ENCODE measurements around the gene RALB. TPM values are rescaled to one million over a fixed set of nuclear protein-coding genes. Genes with fewer than 3 reads are reported as not detected.

The RALB gene
- total RNA-seq, 1 donor from 2014 or later: 25.9 TPM

DNA sequence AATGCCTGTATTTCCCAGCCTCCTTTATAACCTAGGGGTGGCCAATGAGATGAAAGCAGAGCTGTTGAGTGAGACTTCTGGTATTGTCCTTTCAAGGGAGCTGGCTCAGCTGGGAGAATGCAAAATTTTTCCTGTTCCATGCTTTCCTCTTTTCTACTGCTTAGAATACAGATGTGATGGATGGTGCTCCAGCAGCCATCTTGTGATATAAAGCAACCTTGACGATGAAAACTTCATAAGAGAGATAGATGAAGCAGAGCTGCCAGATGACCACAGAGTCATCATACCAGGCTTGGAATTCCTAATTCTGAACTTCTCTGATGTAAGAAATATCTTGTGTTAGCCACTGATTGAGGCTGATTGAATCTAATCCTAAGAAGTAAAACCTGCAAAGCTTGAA lies 81.4 kb downstream of the RALB start:
- Mint-ChIP-seq H3K9me3 (peaks cover 4% of the 10 kb centered on the region), H3K27ac (no peak overlapping the region), H3K4me3 (no peak overlapping the region), H3K36me3 (no peaks in the 10 kb centered on the region), H3K4me1 (no peaks in the 10 kb centered on the region), H3K27me3 (ENCODE audit: low read depth) (peaks cover 55% of the 10 kb centered on the region)
- DNase-seq (ENCODE audit: low spot score in 2 of 2, unreplicated experiment in 2 of 2): no peak
- TF ChIP-seq, protein P1, sequence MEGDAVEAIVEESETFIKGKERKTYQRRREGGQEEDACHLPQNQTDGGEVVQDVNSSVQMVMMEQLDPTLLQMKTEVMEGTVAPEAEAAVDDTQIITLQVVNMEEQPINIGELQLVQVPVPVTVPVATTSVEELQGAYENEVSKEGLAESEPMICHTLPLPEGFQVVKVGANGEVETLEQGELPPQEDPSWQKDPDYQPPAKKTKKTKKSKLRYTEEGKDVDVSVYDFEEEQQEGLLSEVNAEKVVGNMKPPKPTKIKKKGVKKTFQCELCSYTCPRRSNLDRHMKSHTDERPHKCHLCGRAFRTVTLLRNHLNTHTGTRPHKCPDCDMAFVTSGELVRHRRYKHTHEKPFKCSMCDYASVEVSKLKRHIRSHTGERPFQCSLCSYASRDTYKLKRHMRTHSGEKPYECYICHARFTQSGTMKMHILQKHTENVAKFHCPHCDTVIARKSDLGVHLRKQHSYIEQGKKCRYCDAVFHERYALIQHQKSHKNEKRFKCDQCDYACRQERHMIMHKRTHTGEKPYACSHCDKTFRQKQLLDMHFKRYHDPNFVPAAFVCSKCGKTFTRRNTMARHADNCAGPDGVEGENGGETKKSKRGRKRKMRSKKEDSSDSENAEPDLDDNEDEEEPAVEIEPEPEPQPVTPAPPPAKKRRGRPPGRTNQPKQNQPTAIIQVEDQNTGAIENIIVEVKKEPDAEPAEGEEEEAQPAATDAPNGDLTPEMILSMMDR (IDR thresholded peaks at IDR 0.05; ENCODE audit: unreplicated experiment): no peak

GRCh38 chr2:120336749-120337148 lies 84.1 kb downstream of the RALB start:
- Mint-ChIP-seq H3K27ac (no peak overlapping the region), H3K4me1 (no peaks in the 10 kb centered on the region), H3K27me3 (ENCODE audit: low read depth) (peaks cover 68% of the 10 kb centered on the region), H3K9me3 (peaks cover 4% of the 10 kb centered on the region), H3K4me3 (no peak overlapping the region), H3K36me3 (no peaks in the 10 kb centered on the region)
- TF ChIP-seq, protein P1 (IDR thresholded peaks at IDR 0.05; ENCODE audit: unreplicated experiment): no peak
- no peak for DNase-seq (ENCODE audit: low spot score in 2 of 2, unreplicated experiment in 2 of 2)

DNA sequence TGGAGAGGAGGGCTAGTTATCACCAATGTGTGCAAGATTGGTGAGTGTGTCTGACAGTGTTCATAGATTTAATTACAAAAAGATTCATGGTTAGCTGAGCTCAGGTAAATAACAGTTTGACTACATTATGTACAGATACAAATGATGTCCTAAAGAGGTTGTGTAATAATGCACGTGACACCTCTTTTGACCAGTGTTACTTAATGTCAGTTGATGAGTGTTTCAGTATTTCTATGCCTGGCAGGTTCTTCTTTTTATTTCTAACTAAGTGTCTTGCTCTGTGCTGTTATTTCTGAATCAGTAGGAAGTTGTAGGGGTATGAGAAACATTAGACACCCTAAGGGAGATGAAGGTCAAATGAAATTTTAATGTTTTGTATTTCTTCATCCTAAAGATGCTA lies 85.4 kb downstream of the RALB start:
- H3K27ac Mint-ChIP-seq: no peak overlapping the region
- H3K9me3 Mint-ChIP-seq: peaks cover 4% of the 10 kb centered on the region
- no peaks in the 10 kb centered on the region for H3K36me3 Mint-ChIP-seq
- H3K4me1 Mint-ChIP-seq: peaks cover 2% of the 10 kb centered on the region
- H3K27me3 Mint-ChIP-seq (ENCODE audit: low read depth): peaks cover 75% of the 10 kb centered on the region
- no peak overlapping the region for H3K4me3 Mint-ChIP-seq
- no peak for DNase-seq (ENCODE audit: low spot score in 2 of 2, unreplicated experiment in 2 of 2)
- TF ChIP-seq, protein P1 (IDR thresholded peaks at IDR 0.05; ENCODE audit: unreplicated experiment): no peak

DNA sequence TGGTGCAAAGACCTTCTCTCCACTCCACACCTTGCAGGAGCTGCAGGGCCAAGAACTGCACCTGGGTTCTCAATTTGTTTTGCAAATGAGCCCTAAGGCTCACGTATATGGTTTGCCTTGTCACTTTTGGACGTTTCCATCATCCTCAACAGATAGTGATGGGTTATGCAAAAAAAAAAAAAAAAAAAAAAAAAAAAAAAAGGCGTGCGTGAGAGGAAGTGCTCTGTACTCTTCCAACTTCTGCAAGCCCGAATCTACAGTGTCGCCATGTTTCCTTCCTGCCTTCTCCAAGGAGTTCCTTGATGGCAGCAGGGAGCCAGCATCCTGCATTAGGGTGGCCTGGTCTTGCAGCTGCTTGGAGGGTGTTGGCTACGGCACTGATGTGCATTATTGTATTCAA lies 89.3 kb downstream of the RALB start:
- Mint-ChIP-seq H3K27me3 (ENCODE audit: low read depth) (peaks cover 78% of the 10 kb centered on the region), H3K9me3 (no peaks in the 10 kb centered on the region), H3K27ac (no peak overlapping the region), H3K36me3 (no peaks in the 10 kb centered on the region), H3K4me3 (no peak overlapping the region), H3K4me1 (peaks cover 6% of the 10 kb centered on the region)
- TF ChIP-seq, protein P1 (IDR thresholded peaks at IDR 0.05; ENCODE audit: unreplicated experiment): no peak
- DNase-seq (ENCODE audit: low spot score in 2 of 2, unreplicated experiment in 2 of 2): no peak

DNA sequence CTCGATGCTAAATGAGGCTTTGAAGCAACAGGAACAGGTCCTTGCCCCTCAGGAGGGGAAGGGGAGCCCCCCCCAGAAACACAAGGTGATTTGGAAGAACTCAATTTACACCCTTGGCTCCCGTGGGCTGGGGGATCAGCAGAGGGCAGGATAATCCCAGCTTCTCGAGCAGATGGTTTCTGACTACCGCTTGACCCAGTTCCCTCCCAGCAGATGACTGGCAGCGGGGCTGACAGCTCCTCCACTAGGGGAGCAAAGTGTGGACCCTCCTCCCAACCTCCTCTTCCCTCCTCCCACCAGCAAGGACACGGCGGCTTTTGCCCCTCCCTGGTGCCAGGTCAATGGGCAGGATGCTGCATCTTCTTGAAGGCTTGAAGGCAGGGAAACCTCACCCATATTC lies 89.8 kb downstream of the RALB start:
- no peak overlapping the region for H3K27ac Mint-ChIP-seq
- no peak overlapping the region for H3K4me3 Mint-ChIP-seq
- H3K9me3 Mint-ChIP-seq: no peaks in the 10 kb centered on the region
- TF ChIP-seq, protein P1 (IDR thresholded peaks at IDR 0.05; ENCODE audit: unreplicated experiment): no peak
- DNase-seq (ENCODE audit: low spot score in 2 of 2, unreplicated experiment in 2 of 2): no peak
- H3K4me1 Mint-ChIP-seq: peaks cover 10% of the 10 kb centered on the region
- H3K36me3 Mint-ChIP-seq: no peaks in the 10 kb centered on the region
- H3K27me3 Mint-ChIP-seq (ENCODE audit: low read depth): peaks cover 80% of the 10 kb centered on the region

GRCh38 chr2:120343100-120343432 lies 90.4 kb downstream of the RALB start:
- H3K9me3 Mint-ChIP-seq: no peaks in the 10 kb centered on the region
- no peak overlapping the region for H3K27ac Mint-ChIP-seq
- no peaks in the 10 kb centered on the region for H3K36me3 Mint-ChIP-seq
- H3K27me3 Mint-ChIP-seq (ENCODE audit: low read depth): peaks cover 82% of the 10 kb centered on the region
- H3K4me1 Mint-ChIP-seq: peaks cover 13% of the 10 kb centered on the region
- TF ChIP-seq, protein P1 (IDR thresholded peaks at IDR 0.05; ENCODE audit: unreplicated experiment): no peak
- DNase-seq (ENCODE audit: low spot score in 2 of 2, unreplicated experiment in 2 of 2): no peak
- H3K4me3 Mint-ChIP-seq: peak overlapping the region; percentile 37
